ENCODE measurements around the gene MSANTD1.

MSANTD1 gene

GRCh38 chr4:3248811-3249661, at the start of gene MSANTD1:
Gene MSANTD1, plus strand, starts transcription at chr4:3249159. Its CDS starts 64 bp downstream, at chr4:3249223.
- DNase-seq, result no peak

- DNase-seq, result no peak
Measured at GRCh38 chr4:3199653-3200422, 49.1 kb upstream of the MSANTD1 start.

- DNase-seq, result no peak
Measured at GRCh38 chr4:3200423-3201090, 48.4 kb upstream of the MSANTD1 start.

GRCh38 chr4:3201718-3202702, 46.9 kb upstream of the MSANTD1 start:
- peak; percentile 66 for DNase-seq

GRCh38 chr4:3202836-3203820, 45.8 kb upstream of the MSANTD1 start:
- peak; percentile 43 for DNase-seq

GRCh38 chr4:3203971-3204431, 45.0 kb upstream of the MSANTD1 start:
- no peak for DNase-seq

- DNase-seq, result no peak
Measured at GRCh38 chr4:3205995-3206394, 43.0 kb upstream of the MSANTD1 start.

GRCh38 chr4:3206439-3207100, 42.4 kb upstream of the MSANTD1 start:
- DNase-seq, result no peak

- DNase-seq, result no peak
Measured at GRCh38 chr4:3207531-3208037, 41.4 kb upstream of the MSANTD1 start.

- DNase-seq, result no peak
Measured at GRCh38 chr4:3208826-3209225, 40.1 kb upstream of the MSANTD1 start.

GRCh38 chr4:3209551-3210325, 39.2 kb upstream of the MSANTD1 start:
- DNase-seq, result no peak

GRCh38 chr4:3210467-3210866, 38.5 kb upstream of the MSANTD1 start:
- DNase-seq, result no peak

- no peak for DNase-seq
Measured at GRCh38 chr4:3211866-3212265, 37.1 kb upstream of the MSANTD1 start.

- DNase-seq, result no peak
Measured at GRCh38 chr4:3212391-3213105, 36.4 kb upstream of the MSANTD1 start.

- DNase-seq, result no peak
Measured at GRCh38 chr4:3213106-3213425, 35.9 kb upstream of the MSANTD1 start.

- DNase-seq, result no peak
Measured at GRCh38 chr4:3213661-3214250, 35.2 kb upstream of the MSANTD1 start.

GRCh38 chr4:3215256-3215655, 33.7 kb upstream of the MSANTD1 start:
- DNase-seq, result no peak

GRCh38 chr4:3215733-3216132, 33.2 kb upstream of the MSANTD1 start:
- DNase-seq, result no peak
